ENCODE results near the gene SEC63.
"Not testable (repeated sequence)": the region's sequence is repeated elsewhere in the genome, so short reads cannot be mapped to it uniquely, and the experiment has no call there.

The SEC63 gene

GRCh38 chr6:107971181-107971580 is 13.2 kb upstream of the SEC63 start:
- no peak for DNase-seq

GRCh38 chr6:107970255-107970654 is 12.2 kb upstream of the SEC63 start:
- DNase-seq = no peak

GRCh38 chr6:107968081-107968480 is 10.1 kb upstream of the SEC63 start:
- no peak for DNase-seq

- DNase-seq = no peak
Measured at GRCh38 chr6:107965746-107966145, 7.7 kb upstream of the SEC63 start.

- DNase-seq = no peak
Measured at GRCh38 chr6:107962723-107963122, 4.7 kb upstream of the SEC63 start.

GRCh38 chr6:107959392-107959791 is 1.4 kb upstream of the SEC63 start:
- DNase-seq = no peak

- DNase-seq = not testable (repeated sequence)
Measured at GRCh38 chr6:107958689-107959362, 818 bp upstream of the SEC63 start.

DNA sequence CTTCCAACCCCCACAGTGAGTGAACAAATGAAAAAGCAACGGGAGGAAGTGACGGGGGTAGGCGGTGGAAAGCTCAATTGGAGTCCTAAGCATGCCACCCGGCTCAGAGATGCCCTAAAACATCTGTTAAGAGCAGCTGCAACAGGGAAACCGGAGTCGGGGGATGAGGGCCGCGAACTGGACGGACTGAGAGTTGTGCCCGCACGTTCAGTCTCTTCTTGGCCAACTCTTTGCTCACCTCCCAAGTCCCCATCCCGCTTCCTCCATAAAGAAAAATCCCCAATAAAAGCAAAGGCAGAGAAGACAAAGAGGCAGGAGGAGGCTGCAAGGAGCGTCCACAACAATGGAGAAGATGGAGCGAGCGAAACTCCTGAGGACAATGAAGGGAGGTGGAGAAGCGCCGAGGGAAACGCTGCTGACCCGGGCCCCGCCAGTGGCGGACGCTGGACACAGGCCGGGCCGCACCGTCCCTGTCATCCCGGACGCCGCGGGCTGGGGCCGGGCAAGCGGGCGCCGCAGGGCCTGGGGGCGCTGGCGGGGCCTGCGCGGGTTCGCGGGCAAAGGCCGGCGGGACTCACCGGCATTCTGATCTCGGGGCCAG is 600 bp downstream of the SEC63 start:
- DNase-seq = peak; percentile 13 to 41

DNA sequence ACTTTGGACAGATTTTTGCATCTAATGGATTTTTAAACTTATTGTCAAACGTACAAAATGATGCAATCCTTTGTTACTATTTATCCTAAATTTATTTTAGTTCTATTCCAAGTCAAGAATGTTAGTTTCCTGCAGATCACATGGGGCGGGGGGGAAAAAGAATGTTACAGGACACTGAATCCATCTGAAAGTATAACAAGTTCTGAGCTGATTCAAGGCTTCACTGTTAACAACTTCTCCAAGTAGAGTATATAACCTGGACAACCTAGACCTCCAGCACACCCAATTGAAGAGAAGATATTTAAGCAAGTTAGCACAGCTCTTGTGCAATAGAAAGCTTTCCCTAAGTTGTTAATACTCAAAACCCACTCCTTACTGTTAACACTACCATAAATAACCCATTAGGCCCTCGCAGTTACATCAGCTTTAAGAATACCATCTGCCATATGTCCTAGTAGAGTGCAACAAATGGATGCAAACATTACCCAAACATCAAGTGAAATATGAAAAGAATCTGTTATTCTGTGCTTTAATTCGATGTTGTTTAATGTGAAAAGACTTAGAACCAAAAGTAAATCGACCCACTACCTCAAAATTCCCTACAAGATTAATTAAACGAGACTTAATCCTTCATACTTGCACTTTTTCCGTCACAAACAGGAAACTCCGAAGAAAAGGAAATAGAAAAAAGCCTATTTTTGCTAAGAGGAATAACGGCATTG is 1.3 kb downstream of the SEC63 start:
- DNase-seq = no peak

DNA sequence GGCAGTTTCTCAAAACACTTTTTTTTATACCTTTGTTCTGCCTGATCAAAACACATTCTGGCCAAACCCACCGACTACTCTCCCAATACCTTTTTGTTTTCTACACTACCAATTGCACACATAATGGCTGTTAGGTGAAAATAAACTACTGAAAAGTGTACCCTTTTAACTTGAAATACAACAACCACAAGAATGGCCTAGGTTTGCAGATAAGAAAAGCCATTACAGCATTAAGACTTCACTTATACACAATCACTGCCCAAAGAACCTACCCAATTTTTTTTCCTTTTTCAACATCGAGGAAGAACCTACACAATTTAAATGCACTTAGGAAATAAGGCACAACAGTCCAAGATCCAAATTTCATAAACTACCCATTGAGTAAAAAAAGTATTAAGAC is 1.8 kb downstream of the SEC63 start:
- no peak for DNase-seq

GRCh38 chr6:107953858-107954414 is 4.1 kb downstream of the SEC63 start:
- not testable (repeated sequence) for DNase-seq

DNA sequence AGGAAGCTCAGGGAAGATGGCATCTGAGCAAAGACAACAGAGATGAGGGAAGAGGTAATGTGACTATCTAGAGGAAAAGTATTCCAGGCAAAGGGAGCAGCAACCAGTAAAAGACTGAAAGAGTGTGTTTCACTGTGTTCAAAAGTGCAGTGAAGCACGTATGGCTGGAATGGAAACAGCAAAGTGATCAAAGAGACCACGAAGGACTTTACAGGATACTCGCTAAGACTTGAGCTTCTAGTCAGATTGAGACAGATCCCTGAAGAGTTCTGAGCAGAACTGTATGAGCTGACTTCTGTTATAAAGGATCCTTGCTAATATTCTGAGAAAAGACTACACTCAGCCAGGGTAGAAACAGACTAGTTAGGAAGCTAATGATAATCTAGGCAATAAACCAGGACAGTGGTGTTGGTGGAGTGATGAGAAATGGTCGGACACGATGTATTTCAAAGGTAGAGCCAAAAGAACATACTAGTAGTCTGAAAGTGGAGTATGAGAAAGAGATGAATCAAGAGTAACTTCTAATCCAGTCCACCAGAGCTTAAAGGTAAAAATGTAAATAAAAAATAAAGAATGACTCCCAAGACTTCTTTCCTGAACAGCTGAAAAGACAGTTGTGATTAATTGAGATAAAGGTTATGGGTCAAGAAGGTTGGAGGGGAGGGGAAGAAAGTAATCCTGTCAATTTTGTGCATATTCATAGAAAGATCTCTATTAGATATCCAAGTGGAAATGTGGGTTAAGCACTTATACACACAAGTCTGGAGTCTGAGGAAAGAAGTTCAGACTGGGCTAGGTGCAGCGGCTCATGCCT is 14.2 kb downstream of the SEC63 start:
- no peak for DNase-seq

DNA sequence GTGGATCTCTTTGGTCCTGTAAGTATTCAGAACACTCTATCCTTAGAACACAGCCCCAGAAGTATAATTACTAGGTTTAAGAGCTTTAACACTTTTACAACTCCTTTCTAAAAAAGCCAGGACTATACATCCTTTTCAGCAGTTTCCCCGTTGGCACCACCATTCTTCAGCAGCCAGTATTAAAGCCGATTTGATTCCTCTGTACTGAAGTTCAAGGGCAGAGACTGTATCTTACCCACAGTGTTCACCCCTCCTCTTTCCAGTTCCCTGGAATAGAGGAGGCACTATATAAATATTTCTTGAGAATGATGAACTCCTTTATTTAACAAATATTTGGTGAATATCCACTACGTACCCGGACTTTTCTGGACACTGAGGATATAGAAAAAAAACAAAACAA is 15.9 kb downstream of the SEC63 start:
- no peak for DNase-seq

DNA sequence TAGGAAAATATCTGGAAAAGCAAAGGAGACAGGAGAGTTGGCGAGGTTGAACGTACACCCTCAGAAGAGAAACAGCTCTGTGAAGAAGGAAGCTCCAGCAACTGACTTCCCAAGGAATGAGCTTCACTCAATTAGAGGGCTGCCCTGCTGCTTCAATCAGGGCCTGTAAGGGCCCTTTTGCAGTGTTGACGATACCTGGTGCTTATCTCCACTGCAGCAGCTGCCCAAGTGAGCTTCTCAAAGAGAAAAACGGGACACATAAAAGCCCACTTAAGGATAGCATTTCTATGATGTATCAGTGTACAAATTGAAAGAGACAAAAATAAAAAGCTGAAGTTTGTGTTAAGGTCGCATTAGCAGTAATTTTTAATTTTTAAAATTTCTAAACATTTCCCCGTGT is 16.4 kb downstream of the SEC63 start:
- DNase-seq = no peak

- DNase-seq = no peak
Measured at GRCh38 chr6:107941199-107941598, 16.8 kb downstream of the SEC63 start.

- not testable (repeated sequence) for DNase-seq
Measured at GRCh38 chr6:107936910-107937292, 21.1 kb downstream of the SEC63 start.

DNA sequence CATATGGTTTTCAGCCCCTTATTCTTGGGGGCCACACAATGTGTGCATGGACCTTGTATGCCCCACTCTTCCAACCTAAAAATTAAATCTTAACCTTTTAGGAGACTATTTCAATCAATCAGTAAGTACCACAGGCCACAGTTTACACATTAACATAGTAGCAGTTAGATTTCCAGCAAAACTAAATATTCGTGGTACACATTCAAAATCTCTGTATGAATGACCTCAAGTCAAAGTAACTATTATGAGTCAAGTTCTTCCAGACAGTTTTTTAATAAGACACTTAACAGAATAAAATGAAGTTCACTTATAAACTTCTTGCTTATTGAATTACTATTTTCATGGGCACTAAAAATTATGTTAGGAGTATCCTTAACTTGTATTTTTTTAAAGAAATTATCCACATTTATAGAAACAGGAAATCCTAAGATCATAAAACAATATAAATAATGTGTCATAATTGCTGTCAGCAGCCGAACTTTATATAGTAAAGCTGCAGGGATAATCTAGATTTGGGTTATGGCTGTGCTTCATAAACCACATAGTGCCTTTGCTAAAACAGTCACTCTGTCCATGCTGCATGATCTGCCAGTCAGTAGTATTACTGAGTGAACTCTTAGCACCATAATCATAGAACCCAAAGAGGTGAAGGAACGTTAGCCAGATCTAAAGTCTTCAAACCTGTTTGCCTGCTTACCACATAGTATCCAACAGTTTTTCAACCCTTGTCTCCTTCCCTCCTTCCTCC is 21.7 kb downstream of the SEC63 start:
- no peak for DNase-seq

- not testable (repeated sequence) for DNase-seq
Measured at GRCh38 chr6:107934229-107934628, 23.8 kb downstream of the SEC63 start.

DNA sequence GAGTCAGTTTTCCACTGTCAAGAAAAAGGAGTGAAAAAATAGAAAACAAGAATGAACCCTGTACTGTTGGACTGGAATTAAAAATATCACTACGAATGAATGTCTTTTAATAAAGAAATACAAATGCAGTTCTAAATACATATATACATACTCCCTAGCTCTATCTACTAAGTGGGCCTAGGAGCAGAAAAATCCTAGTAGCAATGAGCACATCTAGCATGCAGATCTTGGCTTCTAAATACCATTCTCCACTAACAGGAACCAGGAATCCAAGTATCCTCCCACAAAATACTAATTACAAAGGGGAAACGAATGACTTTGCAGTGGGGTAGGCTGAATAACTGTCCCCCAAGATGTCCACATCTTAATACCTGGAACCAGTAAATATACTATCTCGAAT is 25.4 kb downstream of the SEC63 start:
- no peak for DNase-seq

- no peak for DNase-seq
Measured at GRCh38 chr6:107931894-107932293, 26.1 kb downstream of the SEC63 start.

- no peak for DNase-seq
Measured at GRCh38 chr6:107928984-107929383, 29.0 kb downstream of the SEC63 start.

Measured in NCI-H2081 (cell line).